Adrenal gland (tissue), 12 donors: ENCODE data around the gene C12orf57. TPM values are rescaled to one million over a fixed set of nuclear protein-coding genes. Genes with fewer than 3 reads are reported as not detected.

Experiments
- DNase-seq, 7 donors: peaks; one replicate each; pipeline ENCODE4 v3.0.0-alpha.2; 2019 to 2020
- H3K27ac ChIP-seq, 5 donors: fragments of 200-600 bp; sonication (generic) in 4 of 5; 1 replicate in 3 of 5; 2 replicates in 2 of 5; pipeline versions ENCODE4 v1.5.1 to v1.8.0; 2016 to 2020; ENCODE audit warnings: mild to moderate bottlenecking in 1 of 5
- H3K27me3 ChIP-seq: fragments of 200-600 bp; 2 replicates; pipeline ENCODE4 v1.8.0; 2021
- H3K36me3 ChIP-seq, 2 donors: fragments of 200-600 bp; replicated peaks in 1 of 2; 1 replicate in 1 of 2; 2 replicates in 1 of 2; pipeline versions ENCODE4 v1.5.1 to v1.8.0; 2018 to 2022
- H3K4me1 ChIP-seq, 2 donors: fragments of 200-600 bp; replicated peaks in 1 of 2; 1 replicate in 1 of 2; 2 replicates in 1 of 2; pipeline versions ENCODE4 v1.5.1 to v1.8.0; 2018 to 2021
- H3K4me3 ChIP-seq, 4 donors: fragments of 200-600 bp; sonication (generic) in 3 of 4; one replicate each; pipeline ENCODE4 v1.5.1; 2016 to 2018
- H3K9me3 ChIP-seq, 3 donors: fragments of 200-600 bp; sonication (generic) in 1 of 3; replicated peaks in 1 of 3; 1 replicate in 2 of 3; 2 replicates in 1 of 3; pipeline versions ENCODE4 v1.5.1 to v1.8.0; 2016 to 2021
- CTCF ChIP-seq, 6 experiments: fragments of 450-650 bp in 4 of 6; fragments of 200-600 bp in 2 of 6; sonication (generic) in 1 of 6; IDR thresholded peaks; 1 replicate in 5 of 6; 2 replicates in 1 of 6; pipeline versions ENCODE4 v1.5.1 to v1.8.0; 2016 to 2021; ENCODE audit warnings: antibody characterized with exemption in 6 of 6, mild to moderate bottlenecking in 2 of 6, moderate library complexity in 1 of 6
- POLR2A ChIP-seq, 2 donors: fragments of 450-650 bp; IDR thresholded peaks; one replicate each; pipeline ENCODE4 v1.6.1; 2017; ENCODE audit warnings: antibody characterized with exemption in 2 of 2, mild to moderate bottlenecking in 2 of 2, moderate library complexity in 1 of 2
- WGBS, 4 donors: extraction: QIAGEN DNeasy Blood & Tissue Kit in 2 of 4; methylation state at CpG; one replicate each; pipeline versions ENCODE4 v1.1.5 to v1.1.7; 2013 to 2017; 5-methylcytosine and 5-hydroxymethylcytosine counted together
- intact Hi-C, 2 donors: fragments of 100-400 bp; cut with DNase I; formaldehyde crosslinking; loops; one replicate each; pipeline versions ENCODE4 v1.14.1 to v1.15.0; 2022 to 2023
- polyA plus RNA-seq, 3 donors: library from polyadenylated mRNA; stranded (reverse); fragments of 200-250 nt in 2 of 3; fragments of 350-450 nt in 1 of 3; fragmentation: Illumina TruSeq in 1 of 3; extraction: RNeasy Lipid Tissue Mini Kit (QIAGEN cat#74804) in 1 of 3; gene quantifications; one replicate each; pipeline ENCODE4 v1.2.3, GENCODE V29; 2013 to 2014
- total RNA-seq, 9 donors: library from RNA; depleted of rRNA in 4 of 9; stranded (reverse); fragments of >200 nt in 4 of 9; fragments of 120-200 nt in 1 of 9; fragmentation: NEBNext Ultra II Directional in 1 of 9; extraction: Animal tissue kit (Norgen Biotek cat#: 25700) in 1 of 9; gene quantifications; one replicate each; pipeline versions ENCODE4 v1.1.0 to v1.2.4, GENCODE V29; 2013 to 2023
- donor health status: healthy with polysubstance abuse.
- donor health status: Bipolar disorder and iron deficiency.
- donor health status: DM: yes; HTN: yes; CAD: no.
- donor health status: DM: no; HTN: no; CAD: no.
- donor health status: DM: no; HTN: no; CAD: no.
- donor health status: DM: yes; HTN: yes; CAD: no.

C12orf57 gene
- total and polyA plus RNA-seq, 12 donors, result 58.4 to 505 (median 277) TPM

GRCh38 chr12:6960593-6961277 is 16.9 kb downstream of the C12orf57 start:
- WGBS, 4 donors, result 56 to 70% (median 63%) methylated on average over 9 to 13 of the region's 13 CpGs

GRCh38 chr12:6961278-6961694 is 17.5 kb downstream of the C12orf57 start:
- DNase-seq, result peak; percentile 73 to 92 (median 88)
- TF ChIP-seq CTCF (IDR thresholded peaks at IDR 0.05) (no peak), POLR2A (IDR thresholded peaks at IDR 0.05) (peak in 1 of 2 donors; percentile 60)
- Histone ChIP-seq H3K27me3 (no peaks in the 10 kb centered on the region), H3K4me3 (no peak overlapping the region), H3K4me1 (peaks cover 24 to 49% of the 10 kb centered on the region in 2 donors), H3K9me3 (no peaks in the 10 kb centered on the region), H3K27ac (peak overlapping the region; percentile 35 to 94 (median 77)), H3K36me3 (peaks cover 0 to 11% of the 10 kb centered on the region in 2 donors)
- 8 to 35% (median 24%) methylated on average over 10 to 24 of the region's 24 CpGs for WGBS, 4 donors
- intact Hi-C loops, result loop anchor here in 1 of 2 donors (10.0 kb wide), 1 partner anchor 154 kb away; no protein-coding TSS in a partner anchor

More at GRCh38 chr12:6960593-6961277, 16.9 kb downstream of the C12orf57 start:
- H3K27ac ChIP-seq, result peak overlapping the region; percentile 35 to 94 (median 77)
- intact Hi-C loops, result loop anchor here in 1 of 2 donors (10.0 kb wide), 1 partner anchor 154 kb away; no protein-coding TSS in a partner anchor
- H3K9me3 ChIP-seq, result no peaks in the 10 kb centered on the region
- TF ChIP-seq POLR2A (IDR thresholded peaks at IDR 0.05) (no peak), CTCF (IDR thresholded peaks at IDR 0.05) (peak in 4 of 6 experiments; percentile 23 to 50 (median 39))
- DNase-seq, result peak; percentile 36 to 73 (median 67)
- no peaks in the 10 kb centered on the region for H3K27me3 ChIP-seq
- H3K4me1 ChIP-seq, result peaks cover 24 to 49% of the 10 kb centered on the region in 2 donors
- peaks cover 0 to 5% of the 10 kb centered on the region in 2 donors for H3K36me3 ChIP-seq
- no peak overlapping the region for H3K4me3 ChIP-seq

DNA sequence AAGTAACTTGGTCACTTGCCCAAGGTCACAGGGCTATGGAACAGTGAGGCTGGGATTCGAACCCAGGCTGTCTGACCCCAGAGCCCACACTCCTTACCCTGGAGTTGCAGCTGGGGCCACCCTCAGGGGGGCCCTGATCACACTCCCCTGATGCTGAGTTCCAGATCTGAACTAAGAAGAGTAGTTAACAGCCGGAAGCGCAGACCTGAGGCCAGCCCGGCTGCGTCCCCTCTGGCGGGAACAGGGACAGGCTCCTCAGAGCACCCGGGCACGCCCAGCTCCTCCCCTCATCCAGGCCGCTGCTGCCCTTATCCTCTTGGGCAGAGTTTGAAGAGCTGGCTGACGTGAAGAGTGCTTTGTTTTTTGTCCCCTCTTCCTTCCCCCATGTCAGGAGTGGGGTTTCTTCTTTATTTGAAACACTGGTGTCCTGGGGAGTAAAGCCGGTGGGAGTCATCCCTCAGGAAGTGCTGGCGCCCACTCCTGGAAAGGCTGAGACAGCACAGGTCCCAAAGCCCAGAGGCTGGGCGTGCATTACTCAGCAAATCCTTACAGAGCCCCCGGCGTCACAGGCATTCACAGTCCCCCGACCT is 18.0 kb downstream of the C12orf57 start:
- no peaks in the 10 kb centered on the region for H3K27me3 ChIP-seq
- no peak overlapping the region for H3K4me3 ChIP-seq
- H3K27ac ChIP-seq, result peak overlapping the region; percentile 35 to 94 (median 77)
- TF ChIP-seq POLR2A (IDR thresholded peaks at IDR 0.05) (no peak), CTCF (IDR thresholded peaks at IDR 0.05) (peak; percentile 12 to 54 (median 28))
- no peaks in the 10 kb centered on the region for H3K9me3 ChIP-seq
- 14 to 26% (median 23%) methylated on average over 13 to 16 of the region's 16 CpGs for WGBS, 4 donors
- intact Hi-C loops, result loop anchor here in 1 of 2 donors (10.0 kb wide), 1 partner anchor 153 kb away; no protein-coding TSS in a partner anchor
- peaks cover 24 to 49% of the 10 kb centered on the region in 2 donors for H3K4me1 ChIP-seq
- peaks cover 0 to 16% of the 10 kb centered on the region in 2 donors for H3K36me3 ChIP-seq
- peak; percentile 40 to 84 (median 72) for DNase-seq
